ENCODE data around the gene EMC10. TPM values are rescaled to one million over a fixed set of nuclear protein-coding genes. Genes with fewer than 3 reads are reported as not detected.
A peak's percentile ranks its signal among the peaks of the same experiment; 100 is the strongest.
"Not testable (repeated sequence)": the region's sequence is repeated elsewhere in the genome, so short reads cannot be mapped to it uniquely, and the experiment has no call there.

Gene EMC10
- total RNA-seq, 2 donors from 2014 or later, result 112 to 163 TPM

DNA sequence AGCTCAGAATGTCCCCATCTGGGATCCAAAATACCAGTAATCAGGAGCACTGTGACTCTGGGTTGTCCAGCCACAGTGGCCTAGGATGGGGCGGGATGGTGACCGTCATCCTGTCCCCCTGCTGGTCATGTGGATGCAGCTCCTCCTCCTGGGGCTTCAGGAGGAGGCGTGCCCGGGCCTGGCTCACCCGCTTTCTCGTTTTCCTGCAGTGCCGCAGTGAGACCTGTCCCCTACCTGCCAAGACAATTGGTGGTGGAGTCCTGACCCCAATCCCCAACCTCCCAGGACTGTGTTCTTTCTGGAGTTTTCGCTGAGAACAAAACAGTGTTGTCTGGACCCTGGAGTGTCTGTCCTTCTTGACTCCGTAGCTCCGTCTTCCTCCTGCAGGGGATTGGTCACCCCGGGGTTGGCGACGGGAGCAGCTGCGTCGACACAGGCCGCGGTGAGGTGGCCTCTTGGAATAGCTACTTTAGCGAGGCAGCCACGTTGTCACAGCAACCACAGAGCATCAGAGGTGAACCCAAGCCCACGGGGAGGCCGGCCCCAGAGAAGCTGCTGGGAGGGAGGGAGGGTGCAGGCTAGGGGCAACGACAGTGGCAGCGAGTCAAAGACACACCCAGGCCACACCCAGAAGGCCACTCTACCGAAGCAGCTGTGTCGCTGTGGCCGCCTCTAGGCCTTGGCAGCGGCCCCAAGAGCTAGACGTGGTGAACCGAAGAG lies 10.2 kb upstream of the EMC10 start:
- Histone ChIP-seq H3K27ac (no peak overlapping the region), H3K4me1 (no peaks in the 10 kb centered on the region), H3K9ac (ENCODE audit: low read depth in 2 of 2, low read length in 2 of 2) (no peak overlapping the region)

DNA sequence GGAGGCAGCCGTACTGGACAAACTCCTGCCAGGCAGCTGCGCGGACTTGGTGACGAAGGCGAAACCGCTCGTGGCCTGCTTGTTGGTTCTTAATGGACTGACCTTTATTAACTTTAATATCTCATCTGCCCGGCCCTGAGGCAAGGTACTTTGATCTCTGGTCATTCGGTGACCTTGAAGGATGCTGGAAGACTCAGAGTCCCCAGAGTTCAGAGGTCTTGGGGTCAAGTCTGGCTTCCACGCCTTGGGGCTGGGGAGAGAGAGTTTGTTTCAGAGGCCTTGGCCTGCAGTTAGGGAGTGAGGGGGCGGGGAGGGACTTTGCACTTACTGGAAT lies 9.6 kb upstream of the EMC10 start:
- Histone ChIP-seq H3K4me3 (no peak overlapping the region), H3K9me3 (no peaks in the 10 kb centered on the region), H3K4me1 (no peaks in the 10 kb centered on the region), H3K9ac (ENCODE audit: low read depth in 2 of 2, low read length in 2 of 2) (no peak overlapping the region), H3K27ac (no peak overlapping the region), H3K27me3 (no peaks in the 10 kb centered on the region), H3K36me3 (no peaks in the 10 kb centered on the region)
- DNase-seq, result no peak
- intact Hi-C loops (cut with DNase I), result no loop called here
- TF ChIP-seq, protein P1, sequence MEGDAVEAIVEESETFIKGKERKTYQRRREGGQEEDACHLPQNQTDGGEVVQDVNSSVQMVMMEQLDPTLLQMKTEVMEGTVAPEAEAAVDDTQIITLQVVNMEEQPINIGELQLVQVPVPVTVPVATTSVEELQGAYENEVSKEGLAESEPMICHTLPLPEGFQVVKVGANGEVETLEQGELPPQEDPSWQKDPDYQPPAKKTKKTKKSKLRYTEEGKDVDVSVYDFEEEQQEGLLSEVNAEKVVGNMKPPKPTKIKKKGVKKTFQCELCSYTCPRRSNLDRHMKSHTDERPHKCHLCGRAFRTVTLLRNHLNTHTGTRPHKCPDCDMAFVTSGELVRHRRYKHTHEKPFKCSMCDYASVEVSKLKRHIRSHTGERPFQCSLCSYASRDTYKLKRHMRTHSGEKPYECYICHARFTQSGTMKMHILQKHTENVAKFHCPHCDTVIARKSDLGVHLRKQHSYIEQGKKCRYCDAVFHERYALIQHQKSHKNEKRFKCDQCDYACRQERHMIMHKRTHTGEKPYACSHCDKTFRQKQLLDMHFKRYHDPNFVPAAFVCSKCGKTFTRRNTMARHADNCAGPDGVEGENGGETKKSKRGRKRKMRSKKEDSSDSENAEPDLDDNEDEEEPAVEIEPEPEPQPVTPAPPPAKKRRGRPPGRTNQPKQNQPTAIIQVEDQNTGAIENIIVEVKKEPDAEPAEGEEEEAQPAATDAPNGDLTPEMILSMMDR (IDR thresholded peaks at IDR 0.05), result no peak

More for the DNA sequence above, 10.2 kb upstream of the EMC10 start:
- H3K27me3 ChIP-seq, result no peaks in the 10 kb centered on the region
- TF ChIP-seq, protein P1 (IDR thresholded peaks at IDR 0.05), result no peak
- H3K36me3 ChIP-seq, result no peaks in the 10 kb centered on the region
- no peak overlapping the region for H3K4me3 ChIP-seq
- peak; percentile 72 for DNase-seq
- no peaks in the 10 kb centered on the region for H3K9me3 ChIP-seq
- intact Hi-C loops (cut with DNase I), result no loop called here

DNA sequence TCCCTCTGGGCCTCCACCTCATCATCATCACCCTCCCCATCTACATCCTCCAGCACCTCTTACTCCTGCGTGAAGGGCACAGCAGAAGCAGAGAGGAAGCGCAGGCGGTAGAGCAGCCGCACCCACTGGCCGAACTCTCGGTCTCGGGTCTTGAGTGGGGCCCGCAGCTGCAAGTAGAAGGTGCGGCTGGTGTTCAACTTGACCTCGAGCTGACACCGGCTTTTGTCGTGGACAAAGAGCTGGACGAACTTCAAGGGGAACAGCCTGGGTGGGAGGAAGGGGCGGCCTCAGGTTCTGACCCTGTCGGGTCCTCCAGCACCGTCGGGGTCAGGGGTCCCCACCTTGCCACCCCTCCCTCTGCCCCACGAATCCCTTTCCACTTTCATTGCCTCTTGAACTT lies 8.7 kb upstream of the EMC10 start:
- no peak overlapping the region for H3K9ac ChIP-seq (ENCODE audit: low read depth in 2 of 2, low read length in 2 of 2)
- no peaks in the 10 kb centered on the region for H3K4me1 ChIP-seq
- no peaks in the 10 kb centered on the region for H3K36me3 ChIP-seq
- H3K9me3 ChIP-seq, result no peaks in the 10 kb centered on the region
- intact Hi-C loops (cut with DNase I), result no loop called here
- TF ChIP-seq, protein P1 (IDR thresholded peaks at IDR 0.05), result no peak
- no peak overlapping the region for H3K4me3 ChIP-seq
- DNase-seq, result no peak
- H3K27me3 ChIP-seq, result no peaks in the 10 kb centered on the region
- no peak overlapping the region for H3K27ac ChIP-seq

DNA sequence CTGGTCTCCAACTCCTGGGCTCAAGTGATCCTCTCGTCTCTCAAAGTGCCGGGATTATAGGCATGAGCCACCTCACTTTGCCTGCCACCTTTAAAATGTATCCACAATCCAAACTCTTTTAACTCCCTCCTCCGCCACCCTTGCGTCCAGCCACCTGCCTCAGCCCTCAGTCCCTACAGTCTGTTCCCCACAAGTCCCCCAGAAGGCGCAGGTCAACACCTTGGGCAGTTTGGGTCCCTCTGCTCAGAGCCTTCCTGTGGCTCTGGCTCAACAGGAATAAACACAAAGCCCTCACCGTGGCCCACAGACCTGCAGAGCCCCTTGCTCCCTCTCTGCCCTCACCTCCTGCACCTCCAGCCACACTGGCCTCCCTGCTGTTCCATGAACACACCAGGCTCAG lies 7.5 kb upstream of the EMC10 start:
- Histone ChIP-seq H3K4me3 (no peak overlapping the region), H3K9ac (ENCODE audit: low read depth in 2 of 2, low read length in 2 of 2) (no peak overlapping the region), H3K4me1 (no peaks in the 10 kb centered on the region), H3K36me3 (no peaks in the 10 kb centered on the region), H3K27ac (no peak overlapping the region), H3K27me3 (no peaks in the 10 kb centered on the region), H3K9me3 (no peaks in the 10 kb centered on the region)
- DNase-seq, result no peak
- TF ChIP-seq, protein P1 (IDR thresholded peaks at IDR 0.05), result no peak
- intact Hi-C loops (cut with DNase I), result no loop called here

DNA sequence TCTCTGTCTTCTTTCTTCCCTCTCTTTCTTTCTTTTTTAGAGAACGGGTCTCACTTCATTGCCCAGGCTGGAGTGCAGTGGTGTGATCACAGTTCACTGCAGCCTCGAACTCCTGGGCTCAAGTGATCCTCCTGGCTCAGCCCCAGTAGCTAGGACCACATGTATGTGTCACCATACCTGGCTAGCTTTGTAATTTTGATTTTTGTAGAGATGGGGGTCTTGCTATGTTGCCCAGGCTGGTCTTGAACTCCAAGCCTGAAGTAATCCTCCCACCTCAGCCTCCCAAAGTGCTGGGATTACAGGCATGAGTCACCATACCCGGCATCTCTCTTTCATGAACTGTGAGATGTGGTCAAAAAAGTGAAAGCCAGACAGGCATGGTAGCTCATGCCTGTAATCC lies 3.0 kb upstream of the EMC10 start:
- intact Hi-C loops (cut with DNase I), result not testable (repeated sequence)

DNA sequence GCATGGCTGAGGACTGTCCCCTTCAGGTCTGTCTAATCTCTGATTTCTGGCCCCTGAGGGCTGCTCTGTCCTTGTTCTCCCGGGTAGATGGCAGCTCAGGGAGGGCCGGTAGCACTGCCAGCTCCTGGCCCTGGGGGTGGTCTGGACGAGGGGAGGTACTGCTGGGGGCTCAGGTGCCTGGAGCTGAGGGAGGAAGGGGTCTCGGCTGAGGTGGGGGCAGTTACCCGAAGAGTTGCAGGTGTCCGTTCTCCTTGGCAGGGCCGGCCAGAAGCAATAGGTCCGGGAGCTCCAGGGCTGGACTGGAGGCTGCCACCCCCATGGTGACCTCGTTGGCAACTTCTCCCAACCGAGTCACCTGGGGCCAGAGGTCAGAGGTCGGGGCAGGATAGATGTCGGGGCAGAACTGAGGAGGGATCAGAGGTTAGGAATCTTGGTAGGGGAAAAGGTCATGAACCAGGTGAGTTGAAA lies 1.2 kb upstream of the EMC10 start:
- no peak for DNase-seq
- Histone ChIP-seq H3K9me3 (no peaks in the 10 kb centered on the region), H3K27ac (no peak overlapping the region), H3K36me3 (peaks cover 4% of the 10 kb centered on the region), H3K27me3 (no peaks in the 10 kb centered on the region), H3K9ac (ENCODE audit: low read depth in 2 of 2, low read length in 2 of 2) (no peak overlapping the region), H3K4me3 (no peak overlapping the region), H3K4me1 (peaks cover 8% of the 10 kb centered on the region)
- intact Hi-C loops (cut with DNase I), result no loop called here
- TF ChIP-seq, protein P1 (IDR thresholded peaks at IDR 0.05), result no peak

More for the DNA sequence above, 3.0 kb upstream of the EMC10 start:
- H3K9me3 ChIP-seq; H3K4me3 ChIP-seq; H3K36me3 ChIP-seq; H3K27ac ChIP-seq; DNase-seq; H3K27me3 ChIP-seq; H3K9ac ChIP-seq (ENCODE audit: low read depth in 2 of 2, low read length in 2 of 2); H3K4me1 ChIP-seq: not testable (repeated sequence)
